SKM-1 treated with dmso at 0.1 percent for 144 hours (cell line): ENCODE measurements around the gene MBP.
A peak's percentile ranks its signal among the peaks of the same experiment; 100 is the strongest.

Source experiments
- DNase-seq: peaks from one replicate; lab custom pipeline; 2025; ENCODE audit not compliant: unreplicated experiment; lab: John Stamatoyannopoulos, UW

MBP gene

GRCh38 chr18:77132369-77133050 is at the start of gene MBP:
TSS of gene MBP (minus strand) at chr18:77132783. CDS start at chr18:77105261, 27,522 bp downstream.
- peak; percentile 33 for DNase-seq

DNA sequence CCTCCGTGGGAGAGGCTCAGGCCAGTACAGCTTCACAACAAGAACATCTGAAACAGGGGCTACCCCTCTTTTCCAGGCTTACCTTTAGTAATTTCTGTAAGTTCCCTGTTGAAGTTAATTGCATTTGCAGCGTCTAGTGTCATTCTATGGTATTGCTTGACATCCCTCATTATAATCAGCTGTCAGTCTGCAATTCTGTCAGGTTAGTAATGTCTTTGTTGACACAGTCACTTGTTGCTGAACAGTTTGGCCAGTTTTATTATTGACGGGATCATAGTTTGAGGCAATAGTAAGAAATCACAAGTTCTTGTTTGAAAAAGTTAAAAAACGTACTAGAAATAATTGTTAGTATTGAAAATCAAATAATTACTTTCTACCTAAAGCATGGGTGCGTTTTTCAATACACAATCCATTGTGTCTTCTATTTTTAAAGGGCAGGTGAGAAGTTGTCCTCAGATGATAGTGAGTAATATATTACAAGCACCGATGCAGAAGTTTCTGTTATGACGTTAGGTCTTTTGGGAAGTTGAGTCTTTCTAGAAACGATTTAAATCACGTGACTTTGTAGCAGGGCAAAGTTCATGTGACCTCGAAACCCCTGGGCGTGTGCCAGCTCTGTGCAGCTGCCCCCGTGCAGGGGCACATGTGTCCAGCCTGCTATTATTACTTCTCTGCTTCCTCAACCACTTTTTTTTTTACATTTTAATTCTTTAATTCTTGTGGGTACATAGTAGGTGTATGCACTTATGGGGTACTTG is 49.5 kb upstream of the MBP start:
- DNase-seq = no peak

DNA sequence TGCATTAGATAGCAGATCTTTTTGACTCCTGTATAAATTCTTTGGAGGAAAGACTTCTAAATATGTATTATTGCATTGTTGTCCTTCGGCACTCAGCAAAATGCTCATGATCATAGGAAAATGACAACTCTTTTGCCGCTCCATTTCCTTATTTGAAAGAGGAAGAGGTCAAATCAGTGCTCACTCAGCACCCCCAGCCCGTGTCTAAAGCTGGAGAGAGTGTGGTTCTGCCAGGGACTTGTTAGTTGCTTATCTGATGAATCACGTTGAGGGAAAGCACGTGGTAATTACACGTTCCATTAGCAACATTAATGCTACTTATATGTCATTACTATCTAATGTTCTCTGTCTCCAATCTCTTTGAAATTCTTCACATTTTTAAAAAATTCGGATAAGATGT is 46.0 kb upstream of the MBP start:
- no peak for DNase-seq

- DNase-seq = no peak
Measured at GRCh38 chr18:77177009-77177408, 44.4 kb upstream of the MBP start.

DNA sequence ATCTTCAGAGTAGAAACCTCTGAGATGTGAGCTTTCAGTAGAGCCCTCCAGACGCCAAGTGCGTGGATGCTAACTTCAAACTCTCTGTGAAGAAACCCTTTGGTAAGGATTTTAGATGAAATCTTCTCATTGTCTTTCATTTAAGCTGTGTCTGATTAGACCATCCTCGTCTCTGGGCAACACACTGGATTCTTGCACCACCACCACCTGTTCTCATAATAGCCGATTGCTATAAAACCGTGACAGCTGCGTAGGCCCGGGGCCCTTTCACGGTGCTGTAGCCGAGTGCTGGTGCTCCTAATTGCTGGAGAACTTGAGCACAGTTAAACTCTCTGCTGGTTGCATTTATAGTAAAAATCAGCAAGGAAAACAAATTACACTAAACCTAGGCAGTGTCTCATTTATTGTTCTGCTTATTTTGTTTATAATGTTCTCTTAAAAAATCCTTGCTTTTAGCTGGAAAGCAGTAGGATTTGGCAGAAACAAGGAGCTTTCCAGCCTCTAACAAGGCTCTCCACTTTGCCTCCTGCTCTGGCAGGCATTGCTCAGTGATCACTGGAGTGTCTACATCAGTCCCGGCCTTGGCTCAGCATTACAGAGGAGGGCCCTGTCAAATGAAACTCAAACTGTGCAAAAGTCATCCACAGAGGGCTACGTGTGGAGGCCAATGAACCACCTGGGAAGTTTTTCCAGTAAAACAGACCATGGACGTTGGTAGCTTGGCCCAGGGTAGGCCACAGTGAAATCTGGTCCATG is 40.9 kb upstream of the MBP start:
- no peak for DNase-seq

- no peak for DNase-seq
Measured at GRCh38 chr18:77170890-77171410, 38.4 kb upstream of the MBP start.

GRCh38 chr18:77168811-77169311 is 36.3 kb upstream of the MBP start:
- DNase-seq = no peak

DNA sequence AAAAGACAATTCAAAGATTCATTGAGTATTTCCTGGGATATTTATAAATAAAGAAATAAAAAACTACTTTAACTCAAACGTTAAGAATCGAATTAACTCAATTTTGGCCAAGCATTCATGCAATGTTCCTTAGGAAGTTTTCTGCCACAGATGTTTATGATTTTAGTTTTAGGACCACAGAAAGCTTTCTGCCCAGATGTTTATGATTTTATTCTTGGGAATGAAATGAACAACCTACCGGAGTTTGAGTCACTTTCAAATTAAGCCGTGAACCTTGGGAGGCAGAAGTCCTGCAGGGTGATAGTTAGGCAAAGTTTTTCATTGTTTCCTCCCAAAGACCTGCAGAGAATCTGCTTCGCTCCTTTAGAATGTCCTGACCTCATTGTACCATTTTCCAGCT is 34.7 kb upstream of the MBP start:
- no peak for DNase-seq

- DNase-seq = no peak
Measured at GRCh38 chr18:77166523-77166922, 33.9 kb upstream of the MBP start.

DNA sequence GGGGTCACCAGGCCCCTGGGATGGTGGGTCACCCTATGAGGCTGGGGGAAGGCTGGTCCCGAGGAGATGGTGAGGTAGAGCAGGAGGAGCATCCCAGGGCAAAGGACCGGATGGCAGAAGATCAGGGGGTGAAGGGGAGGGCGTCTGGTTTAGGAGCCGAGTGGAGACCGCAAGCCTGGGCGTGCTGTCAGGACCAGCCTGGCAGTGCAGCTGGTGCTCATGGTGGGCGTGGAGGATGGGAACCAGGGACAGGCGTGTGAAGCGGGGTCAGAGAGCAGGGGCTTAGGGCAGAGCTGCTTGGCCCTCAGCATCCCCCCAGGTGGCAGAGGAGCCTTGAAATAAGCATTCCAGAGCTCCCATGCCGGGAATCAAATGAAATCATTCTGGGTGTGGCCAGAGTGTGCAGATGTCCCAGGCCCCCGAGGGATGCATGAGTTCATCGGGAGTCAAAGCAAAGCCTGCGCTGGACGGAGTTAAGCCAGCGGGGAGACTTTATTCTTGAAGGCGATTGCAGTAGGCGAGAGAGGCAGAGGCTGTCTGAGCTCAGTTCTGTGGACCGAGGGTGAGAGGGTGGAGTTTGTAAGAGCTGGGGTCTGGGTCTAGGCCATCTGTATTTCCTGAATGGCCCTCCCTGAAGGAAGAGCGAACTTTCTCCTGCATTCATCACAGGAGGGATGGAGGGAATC is 33.1 kb upstream of the MBP start:
- DNase-seq = no peak

- DNase-seq = no peak
Measured at GRCh38 chr18:77164763-77165485, 32.3 kb upstream of the MBP start.

DNA sequence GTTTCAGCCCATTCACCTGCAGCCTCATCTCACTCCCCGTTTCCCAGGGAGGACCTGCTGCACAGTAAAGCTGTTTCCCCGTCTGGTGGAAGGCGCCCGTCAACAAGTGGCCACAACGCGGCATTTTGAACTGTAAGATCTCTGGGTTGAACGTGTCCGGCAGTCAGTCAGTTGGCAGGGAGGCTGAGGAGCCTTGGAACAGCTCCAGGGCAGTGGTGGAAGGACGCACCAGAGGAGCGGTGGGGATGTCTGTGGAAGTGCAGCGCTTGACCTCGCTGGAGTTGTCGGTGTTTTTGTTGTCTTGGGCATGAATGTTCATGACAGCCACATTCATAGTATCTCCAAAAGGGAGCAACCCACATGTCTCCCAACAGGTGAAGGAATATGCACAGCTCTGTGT is 31.4 kb upstream of the MBP start:
- no peak for DNase-seq

DNA sequence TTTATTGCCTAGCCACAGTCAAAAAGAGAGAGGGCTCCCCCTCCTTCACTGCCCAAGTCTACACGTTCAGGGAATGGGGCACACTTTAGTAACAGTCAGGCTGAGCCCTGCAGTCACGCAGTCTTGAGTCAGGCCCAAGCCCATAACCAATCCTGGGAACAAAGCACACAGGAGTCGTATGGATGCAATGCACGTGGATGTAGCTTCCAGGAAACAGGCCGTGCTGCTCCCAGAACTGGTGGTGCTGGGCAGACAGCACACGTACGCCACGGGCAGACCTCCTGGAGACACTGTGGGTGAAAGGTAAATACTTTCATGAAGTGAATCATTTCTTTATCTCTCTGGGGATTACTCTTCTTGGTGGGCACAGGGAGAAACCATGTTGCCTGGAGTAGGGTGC is 30.0 kb upstream of the MBP start:
- no peak for DNase-seq

- DNase-seq = no peak
Measured at GRCh38 chr18:77161961-77162360, 29.4 kb upstream of the MBP start.

GRCh38 chr18:77161383-77161782 is 28.8 kb upstream of the MBP start:
- no peak for DNase-seq

GRCh38 chr18:77160515-77160914 is 27.9 kb upstream of the MBP start:
- peak; percentile 74 for DNase-seq

GRCh38 chr18:77157312-77157711 is 24.7 kb upstream of the MBP start:
- DNase-seq = no peak

DNA sequence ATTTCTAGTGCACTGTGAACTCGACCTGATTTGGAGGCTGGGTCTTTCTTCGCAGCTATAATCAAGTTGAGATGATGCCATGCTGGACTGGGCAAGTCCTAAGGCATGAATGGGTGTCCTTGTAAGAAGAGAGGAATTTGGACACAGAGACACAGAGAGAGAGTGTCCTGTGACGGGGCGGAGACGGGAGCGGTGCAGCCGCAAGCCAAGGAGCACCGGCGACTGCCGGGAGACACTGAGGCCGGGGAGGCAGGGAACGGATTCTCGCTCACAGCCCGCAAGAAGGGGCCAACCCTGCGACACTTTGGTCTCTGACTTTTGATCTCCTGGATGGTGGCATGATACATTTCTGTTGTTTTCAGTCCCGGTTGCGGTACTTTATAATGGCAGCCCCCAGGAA is 22.4 kb upstream of the MBP start:
- no peak for DNase-seq

GRCh38 chr18:77153404-77153803 is 20.8 kb upstream of the MBP start:
- DNase-seq = no peak

- DNase-seq = no peak
Measured at GRCh38 chr18:77151772-77152520, 19.4 kb upstream of the MBP start.
